CD4-positive, alpha-beta memory T cell (primary cell): ENCODE results near the gene BCAS1. TPM values are rescaled to one million over a fixed set of nuclear protein-coding genes. Genes with fewer than 3 reads are reported as not detected.

Experiments used
- CTCF ChIA-PET: fragments of 350-600 bp; sonication (Branson Sonifier 250); formaldehyde crosslinking; loops from one replicate; lab custom pipeline; 2021; ENCODE audit warnings: inconsistent platforms; ENCODE audit not compliant: partially characterized antibody; lab: Charles Lee
- POLR2A ChIA-PET: fragments of 350-600 bp; sonication (Branson Sonifier 250); formaldehyde crosslinking; loops from one replicate; lab custom pipeline; 2021; ENCODE audit not compliant: partially characterized antibody; lab: Charles Lee
- DNase-seq, 5 donors: peaks; one replicate each; pipeline versions ENCODE4 v3.0.0 to v3.0.0-alpha.2; 2020 to 2022; ENCODE audit warnings: mixed read lengths in 1 of 5
- H3K27ac ChIP-seq: one replicate; pipeline ENCODE4 v1.7.0; 2013; ENCODE audit warnings: low read depth, low read length
- H3K27me3 ChIP-seq: 2 replicates; pipeline ENCODE4 v1.7.0; 2013; ENCODE audit warnings: mild to moderate bottlenecking, low read length, moderate library complexity; ENCODE audit not compliant: insufficient read depth
- H3K36me3 ChIP-seq: 2 replicates; pipeline ENCODE4 v1.7.0; 2013; ENCODE audit warnings: mild to moderate bottlenecking, low read length, moderate library complexity; ENCODE audit not compliant: insufficient read depth
- H3K4me1 ChIP-seq: 2 replicates; pipeline ENCODE4 v1.7.0; 2013; ENCODE audit warnings: mild to moderate bottlenecking, low read length, moderate library complexity; ENCODE audit not compliant: insufficient read depth
- H3K4me3 ChIP-seq, 2 donors: one replicate each; pipeline ENCODE4 v1.7.0; 2013; ENCODE audit warnings: low read length in 2 of 2, mild to moderate bottlenecking in 1 of 2
- H3K9me3 ChIP-seq, 2 donors: one replicate each; pipeline ENCODE4 v1.7.0; 2013; ENCODE audit warnings: low read length in 2 of 2, control low read depth in 1 of 2; ENCODE audit not compliant: control insufficient read depth in 1 of 2
- H3K27ac Mint-ChIP-seq, 7 donors: one replicate each; pipeline ENCODE4 v1.8.0; 2020 to 2021; ENCODE audit warnings: mixed read lengths in 7 of 7, mild to moderate bottlenecking in 6 of 7, inconsistent platforms in 3 of 7, moderate library complexity in 3 of 7
- H3K27me3 Mint-ChIP-seq, 2 donors: one replicate each; pipeline ENCODE4 v1.8.0; 2020 to 2021; ENCODE audit warnings: mixed read lengths in 2 of 2
- H3K36me3 Mint-ChIP-seq, 2 donors: one replicate each; pipeline ENCODE4 v1.8.0; 2020 to 2021; ENCODE audit warnings: mixed read lengths in 2 of 2, inconsistent platforms in 1 of 2, mild to moderate bottlenecking in 1 of 2
- H3K4me1 Mint-ChIP-seq, 4 donors: one replicate each; pipeline ENCODE4 v1.8.0; 2020 to 2021; ENCODE audit warnings: mixed read lengths in 4 of 4, mild to moderate bottlenecking in 1 of 4
- H3K4me3 Mint-ChIP-seq, 8 donors: one replicate each; pipeline ENCODE4 v1.8.0; 2020 to 2021; ENCODE audit warnings: mixed read lengths in 8 of 8, mild to moderate bottlenecking in 7 of 8, moderate library complexity in 6 of 8, inconsistent platforms in 3 of 8
- H3K9me3 Mint-ChIP-seq, 8 donors: one replicate each; pipeline ENCODE4 v1.8.0; 2020 to 2021; ENCODE audit warnings: mixed read lengths in 8 of 8, mild to moderate bottlenecking in 5 of 8, inconsistent platforms in 3 of 8, moderate library complexity in 1 of 8
- intact Hi-C: fragments of 100-400 bp; cut with micrococcal nuclease; formaldehyde crosslinking; loops from one replicate; pipeline ENCODE4 v1.15.1; 2023
- polyA plus RNA-seq, 2 donors: library from polyadenylated mRNA; unstranded; fragments of 300-500 nt; fragmentation: Illumina TruSeq; gene quantifications; one replicate each; pipeline ENCODE4 v1.2.3, GENCODE V29; 2021
- total RNA-seq, 2 experiments: library from RNA; stranded (reverse); gene quantifications; one replicate each; pipeline ENCODE4 v1.2.3, GENCODE V29; 2021

Gene BCAS1
- total and polyA plus RNA-seq, 4 experiments from 2014 or later: 0.17 to 0.32 (median 0.25) TPM; not detected in 1

GRCh38 chr20:53958260-53958659, 112.1 kb downstream of the BCAS1 start:
- CTCF ChIA-PET: no interaction called here

GRCh38 chr20:53957451-53958172, 112.8 kb downstream of the BCAS1 start:
- ChIA-PET POLR2A (interaction anchor here (1.1 kb wide), 1 partner anchor 22 kb away, joined by 3 read pairs; no protein-coding TSS in a partner anchor), CTCF (no interaction called here)
- Histone ChIP-seq H3K27me3 (no peaks in the 10 kb centered on the region), H3K27ac (no peak overlapping the region), H3K9me3 (no peaks in the 10 kb centered on the region), H3K36me3 (no peaks in the 10 kb centered on the region), H3K4me1 (no peaks in the 10 kb centered on the region), H3K4me3 (no peak overlapping the region)
- peaks cover 0 to 6% of the 10 kb centered on the region in 2 donors for H3K27me3 Mint-ChIP-seq
- DNase-seq: no peak
- intact Hi-C loops: no loop called here
- no peak overlapping the region for H3K27ac Mint-ChIP-seq
- H3K4me3 Mint-ChIP-seq: no peak overlapping the region
- H3K36me3 Mint-ChIP-seq: peaks cover 0 to 4% of the 10 kb centered on the region in 2 donors
- H3K9me3 Mint-ChIP-seq: peaks cover 0 to 7% (median 4%) of the 10 kb centered on the region in 8 donors
- peaks cover 1 to 4% (median 3%) of the 10 kb centered on the region in 4 donors for H3K4me1 Mint-ChIP-seq

More at GRCh38 chr20:53958260-53958659, 112.1 kb downstream of the BCAS1 start:
- no peak overlapping the region for H3K27ac ChIP-seq
- Mint-ChIP-seq H3K27ac (no peak overlapping the region), H3K4me1 (peaks cover 1 to 4% (median 3%) of the 10 kb centered on the region in 4 donors), H3K4me3 (no peak overlapping the region), H3K9me3 (peaks cover 0 to 5% (median 3%) of the 10 kb centered on the region in 8 donors), H3K27me3 (peaks cover 0 to 6% of the 10 kb centered on the region in 2 donors), H3K36me3 (peaks cover 0 to 4% of the 10 kb centered on the region in 2 donors)
- intact Hi-C loops: no loop called here
- H3K9me3 ChIP-seq: no peaks in the 10 kb centered on the region
- POLR2A ChIA-PET: interaction anchor here (1.1 kb wide), 1 partner anchor 23 kb away, joined by 3 read pairs; no protein-coding TSS in a partner anchor
- no peak overlapping the region for H3K4me3 ChIP-seq
- H3K27me3 ChIP-seq: no peaks in the 10 kb centered on the region
- H3K4me1 ChIP-seq: no peaks in the 10 kb centered on the region
- H3K36me3 ChIP-seq: no peaks in the 10 kb centered on the region
- DNase-seq: no peak

GRCh38 chr20:53956013-53956715, 114.2 kb downstream of the BCAS1 start:
- intact Hi-C loops: no loop called here
- CTCF ChIA-PET: interaction anchor here (0.7 to 1.7 kb wide), 3 partner anchors 18 to 251 kb away, joined by 3 to 5 read pairs (median 3); no protein-coding TSS in a partner anchor
- no peak overlapping the region for H3K27ac Mint-ChIP-seq

GRCh38 chr20:53954723-53955658, 115.4 kb downstream of the BCAS1 start:
- POLR2A ChIA-PET: no interaction called here
- DNase-seq: no peak
- Mint-ChIP-seq H3K9me3 (peaks cover 0 to 14% (median 6%) of the 10 kb centered on the region in 8 donors), H3K27me3 (peaks cover 0 to 4% of the 10 kb centered on the region in 2 donors), H3K36me3 (peaks cover 0 to 8% of the 10 kb centered on the region in 2 donors), H3K27ac (peak overlapping the region in 1 of 7 donors; percentile 9), H3K4me3 (no peak overlapping the region), H3K4me1 (peaks cover 4 to 7% (median 7%) of the 10 kb centered on the region in 4 donors)
- CTCF ChIA-PET: interaction anchor here (1.5 to 1.7 kb wide), 2 partner anchors 10 to 20 kb away, joined by 4 to 5 read pairs; no protein-coding TSS in a partner anchor
- H3K27me3 ChIP-seq: no peaks in the 10 kb centered on the region
- intact Hi-C loops: no loop called here
- H3K36me3 ChIP-seq: no peaks in the 10 kb centered on the region
- no peak overlapping the region for H3K4me3 ChIP-seq
- no peak overlapping the region for H3K27ac ChIP-seq
- no peaks in the 10 kb centered on the region for H3K9me3 ChIP-seq
- peaks cover 7% of the 10 kb centered on the region for H3K4me1 ChIP-seq

More at GRCh38 chr20:53956013-53956715, 114.2 kb downstream of the BCAS1 start:
- DNase-seq: no peak
- no peaks in the 10 kb centered on the region for H3K36me3 ChIP-seq
- Mint-ChIP-seq H3K4me1 (peaks cover 0 to 4% (median 3%) of the 10 kb centered on the region in 4 donors), H3K4me3 (no peak overlapping the region), H3K9me3 (peaks cover 0 to 14% (median 6%) of the 10 kb centered on the region in 8 donors), H3K36me3 (peaks cover 0 to 8% of the 10 kb centered on the region in 2 donors), H3K27me3 (peaks cover 0 to 6% of the 10 kb centered on the region in 2 donors)
- H3K9me3 ChIP-seq: no peaks in the 10 kb centered on the region
- no peak overlapping the region for H3K4me3 ChIP-seq
- H3K27ac ChIP-seq: no peak overlapping the region
- no peaks in the 10 kb centered on the region for H3K4me1 ChIP-seq
- no peaks in the 10 kb centered on the region for H3K27me3 ChIP-seq
- POLR2A ChIA-PET: no interaction called here

- H3K4me1 Mint-ChIP-seq: peaks cover 23 to 31% (median 28%) of the 10 kb centered on the region in 4 donors
- H3K36me3 Mint-ChIP-seq: peaks cover 0 to 8% of the 10 kb centered on the region in 2 donors
- Histone ChIP-seq H3K27ac (no peak overlapping the region), H3K4me1 (peaks cover 31% of the 10 kb centered on the region), H3K27me3 (no peaks in the 10 kb centered on the region), H3K9me3 (no peaks in the 10 kb centered on the region), H3K4me3 (no peak overlapping the region), H3K36me3 (no peaks in the 10 kb centered on the region)
- intact Hi-C loops: no loop called here
- POLR2A ChIA-PET: interaction anchor here (3.9 kb wide), 1 partner anchor 18 kb away, joined by 21 read pairs; no protein-coding TSS in a partner anchor
- CTCF ChIA-PET: no interaction called here
- H3K27ac Mint-ChIP-seq: no peak overlapping the region
- DNase-seq: no peak
- H3K27me3 Mint-ChIP-seq: peaks cover 0 to 2% of the 10 kb centered on the region in 2 donors
- peaks cover 0 to 14% (median 6%) of the 10 kb centered on the region in 8 donors for H3K9me3 Mint-ChIP-seq
- H3K4me3 Mint-ChIP-seq: no peak overlapping the region
Observed at GRCh38 chr20:53952528-53953096, 117.8 kb downstream of the BCAS1 start.

GRCh38 chr20:53950578-53950977, 119.8 kb downstream of the BCAS1 start:
- no peak for DNase-seq
- no peak overlapping the region for H3K4me3 ChIP-seq
- Mint-ChIP-seq H3K4me3 (peak overlapping the region in 2 of 8 donors; percentile 12 to 75), H3K27me3 (no peaks in the 10 kb centered on the region), H3K9me3 (peaks cover 0 to 14% (median 5%) of the 10 kb centered on the region in 8 donors), H3K36me3 (peaks cover 0 to 8% of the 10 kb centered on the region in 2 donors), H3K27ac (peak overlapping the region; percentile 49 to 100 (median 99)), H3K4me1 (peaks cover 24 to 38% (median 28%) of the 10 kb centered on the region in 4 donors)
- POLR2A ChIA-PET: interaction anchor here (1.4 to 3.9 kb wide), 4 partner anchors 11 to 341 kb away, joined by 3 to 21 read pairs (median 4); no protein-coding TSS in a partner anchor
- no peak overlapping the region for H3K27ac ChIP-seq
- no peaks in the 10 kb centered on the region for H3K36me3 ChIP-seq
- H3K4me1 ChIP-seq: peaks cover 36% of the 10 kb centered on the region
- intact Hi-C loops: no loop called here
- H3K27me3 ChIP-seq: no peaks in the 10 kb centered on the region
- H3K9me3 ChIP-seq: no peaks in the 10 kb centered on the region
- CTCF ChIA-PET: interaction anchor here (1.0 to 3.3 kb wide), 3 partner anchors 11 to 34 kb away, joined by 3 to 23 read pairs (median 4); no protein-coding TSS in a partner anchor
